ENCODE measurements around the gene PTPN6. TPM values are rescaled to one million over a fixed set of nuclear protein-coding genes. Genes with fewer than 3 reads are reported as not detected.

The PTPN6 gene
- total RNA-seq, 1 donor from 2014 or later = 0.65 TPM

DNA sequence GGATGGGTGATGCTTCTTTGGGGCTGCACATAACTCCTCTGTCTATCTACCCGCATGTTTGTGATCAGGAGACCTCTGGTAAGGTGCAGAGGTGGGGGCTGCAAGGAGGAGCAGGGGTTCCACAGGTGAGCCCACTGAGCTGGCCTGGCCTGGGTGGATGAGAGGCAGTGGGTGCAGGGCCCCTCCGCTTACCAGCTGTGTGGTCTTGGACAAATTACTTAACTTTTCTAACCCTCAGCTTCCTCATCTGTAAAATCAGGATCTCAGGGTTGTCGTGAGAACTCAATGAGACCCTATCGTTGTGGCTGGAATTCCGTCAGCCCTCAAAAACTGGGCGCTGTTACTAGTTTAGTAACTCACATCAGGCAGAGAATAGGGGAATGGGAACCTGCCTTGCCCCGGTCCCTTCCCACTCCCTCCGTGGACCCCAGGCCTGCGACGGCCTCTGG lies 7.5 kb downstream of the PTPN6 start:
- TF ChIP-seq, protein P1, sequence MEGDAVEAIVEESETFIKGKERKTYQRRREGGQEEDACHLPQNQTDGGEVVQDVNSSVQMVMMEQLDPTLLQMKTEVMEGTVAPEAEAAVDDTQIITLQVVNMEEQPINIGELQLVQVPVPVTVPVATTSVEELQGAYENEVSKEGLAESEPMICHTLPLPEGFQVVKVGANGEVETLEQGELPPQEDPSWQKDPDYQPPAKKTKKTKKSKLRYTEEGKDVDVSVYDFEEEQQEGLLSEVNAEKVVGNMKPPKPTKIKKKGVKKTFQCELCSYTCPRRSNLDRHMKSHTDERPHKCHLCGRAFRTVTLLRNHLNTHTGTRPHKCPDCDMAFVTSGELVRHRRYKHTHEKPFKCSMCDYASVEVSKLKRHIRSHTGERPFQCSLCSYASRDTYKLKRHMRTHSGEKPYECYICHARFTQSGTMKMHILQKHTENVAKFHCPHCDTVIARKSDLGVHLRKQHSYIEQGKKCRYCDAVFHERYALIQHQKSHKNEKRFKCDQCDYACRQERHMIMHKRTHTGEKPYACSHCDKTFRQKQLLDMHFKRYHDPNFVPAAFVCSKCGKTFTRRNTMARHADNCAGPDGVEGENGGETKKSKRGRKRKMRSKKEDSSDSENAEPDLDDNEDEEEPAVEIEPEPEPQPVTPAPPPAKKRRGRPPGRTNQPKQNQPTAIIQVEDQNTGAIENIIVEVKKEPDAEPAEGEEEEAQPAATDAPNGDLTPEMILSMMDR (IDR thresholded peaks at IDR 0.05) = no peak
- Mint-ChIP-seq H3K27me3 (ENCODE audit: low read depth) (no peaks in the 10 kb centered on the region), H3K4me3 (ENCODE audit: unreplicated experiment) (no peak overlapping the region), H3K36me3 (ENCODE audit: low read depth) (no peaks in the 10 kb centered on the region), H3K27ac (ENCODE audit: unreplicated experiment) (no peak overlapping the region), H3K9me3 (ENCODE audit: low read depth) (no peaks in the 10 kb centered on the region), H3K4me1 (ENCODE audit: low read depth) (peaks cover 21% of the 10 kb centered on the region)
- no peak for DNase-seq (ENCODE audit: low spot score)

DNA sequence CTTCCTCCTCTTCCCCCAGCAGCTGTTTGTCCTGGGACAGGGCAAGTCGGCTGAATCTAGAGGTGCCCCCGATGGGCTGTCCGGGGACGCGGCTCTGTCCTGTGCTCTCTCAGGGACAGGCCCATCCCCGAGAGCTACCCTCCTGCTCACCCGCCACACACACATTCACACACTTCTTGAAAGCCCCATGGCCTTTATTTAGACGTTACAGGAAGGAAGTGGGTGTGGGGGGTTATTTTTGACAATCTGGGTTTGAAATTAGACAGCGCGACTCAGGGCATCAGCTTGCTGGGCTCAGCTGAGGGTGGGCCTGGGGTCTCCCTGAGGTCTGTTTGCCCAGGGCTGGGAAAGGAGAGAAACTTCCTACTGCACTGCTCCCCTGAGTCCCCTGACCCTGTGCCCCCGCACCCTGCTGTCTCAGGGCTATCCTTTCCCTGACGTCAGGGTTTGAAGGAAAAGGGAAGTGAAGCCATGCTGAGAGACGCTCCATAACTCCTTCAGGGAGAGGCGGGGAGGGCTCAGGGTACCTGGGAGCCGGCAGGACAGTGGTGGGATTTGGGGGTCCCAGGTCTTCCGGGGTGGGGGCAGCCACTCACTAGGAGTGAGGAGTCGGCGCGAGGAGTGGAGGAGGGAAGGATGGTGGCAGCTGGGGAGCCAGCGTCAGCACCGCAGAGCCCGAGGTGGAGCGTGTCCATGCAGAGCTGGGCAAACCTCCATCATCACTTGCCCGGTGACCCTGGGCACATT lies 8.1 kb downstream of the PTPN6 start:
- Mint-ChIP-seq H3K4me3 (ENCODE audit: unreplicated experiment) (no peak overlapping the region), H3K27me3 (ENCODE audit: low read depth) (no peaks in the 10 kb centered on the region), H3K9me3 (ENCODE audit: low read depth) (no peaks in the 10 kb centered on the region), H3K36me3 (ENCODE audit: low read depth) (no peaks in the 10 kb centered on the region), H3K27ac (ENCODE audit: unreplicated experiment) (no peak overlapping the region), H3K4me1 (ENCODE audit: low read depth) (peaks cover 15% of the 10 kb centered on the region)
- TF ChIP-seq, protein P1 (IDR thresholded peaks at IDR 0.05) = no peak
- DNase-seq (ENCODE audit: low spot score) = no peak

DNA sequence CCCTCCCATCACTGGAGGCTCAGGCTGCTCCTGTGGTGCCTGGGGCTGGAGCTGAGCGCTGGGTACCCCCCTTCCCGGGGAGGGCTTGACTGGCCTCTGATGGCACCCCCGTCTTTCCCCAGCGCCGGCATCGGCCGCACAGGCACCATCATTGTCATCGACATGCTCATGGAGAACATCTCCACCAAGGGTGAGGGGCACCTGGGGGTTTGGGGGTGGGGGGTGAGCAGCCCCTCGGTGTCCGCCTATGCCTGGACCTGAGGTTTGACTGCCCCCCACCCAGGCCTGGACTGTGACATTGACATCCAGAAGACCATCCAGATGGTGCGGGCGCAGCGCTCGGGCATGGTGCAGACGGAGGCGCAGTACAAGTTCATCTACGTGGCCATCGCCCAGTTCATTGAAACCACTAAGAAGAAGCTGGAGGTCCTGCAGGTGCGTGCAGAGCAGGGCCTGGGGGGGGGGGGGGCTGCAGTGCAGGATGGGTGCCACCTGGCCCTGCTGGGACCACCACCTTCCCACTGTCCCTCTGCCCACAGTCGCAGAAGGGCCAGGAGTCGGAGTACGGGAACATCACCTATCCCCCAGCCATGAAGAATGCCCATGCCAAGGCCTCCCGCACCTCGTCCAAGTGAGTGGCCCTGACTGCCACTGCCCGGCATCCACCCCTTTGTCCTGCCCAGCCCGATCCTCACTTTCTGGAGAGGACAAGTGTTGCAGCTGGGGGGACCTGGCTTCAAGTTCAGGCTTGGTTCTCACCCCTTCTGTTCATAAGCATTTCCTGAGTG lies 8.8 kb downstream of the PTPN6 start:
- Mint-ChIP-seq H3K4me1 (ENCODE audit: low read depth) (peaks cover 15% of the 10 kb centered on the region), H3K9me3 (ENCODE audit: low read depth) (no peaks in the 10 kb centered on the region), H3K36me3 (ENCODE audit: low read depth) (no peaks in the 10 kb centered on the region), H3K27me3 (ENCODE audit: low read depth) (no peaks in the 10 kb centered on the region), H3K4me3 (ENCODE audit: unreplicated experiment) (no peak overlapping the region), H3K27ac (ENCODE audit: unreplicated experiment) (no peak overlapping the region)
- DNase-seq (ENCODE audit: low spot score) = no peak
- TF ChIP-seq, protein P1 (IDR thresholded peaks at IDR 0.05) = no peak

DNA sequence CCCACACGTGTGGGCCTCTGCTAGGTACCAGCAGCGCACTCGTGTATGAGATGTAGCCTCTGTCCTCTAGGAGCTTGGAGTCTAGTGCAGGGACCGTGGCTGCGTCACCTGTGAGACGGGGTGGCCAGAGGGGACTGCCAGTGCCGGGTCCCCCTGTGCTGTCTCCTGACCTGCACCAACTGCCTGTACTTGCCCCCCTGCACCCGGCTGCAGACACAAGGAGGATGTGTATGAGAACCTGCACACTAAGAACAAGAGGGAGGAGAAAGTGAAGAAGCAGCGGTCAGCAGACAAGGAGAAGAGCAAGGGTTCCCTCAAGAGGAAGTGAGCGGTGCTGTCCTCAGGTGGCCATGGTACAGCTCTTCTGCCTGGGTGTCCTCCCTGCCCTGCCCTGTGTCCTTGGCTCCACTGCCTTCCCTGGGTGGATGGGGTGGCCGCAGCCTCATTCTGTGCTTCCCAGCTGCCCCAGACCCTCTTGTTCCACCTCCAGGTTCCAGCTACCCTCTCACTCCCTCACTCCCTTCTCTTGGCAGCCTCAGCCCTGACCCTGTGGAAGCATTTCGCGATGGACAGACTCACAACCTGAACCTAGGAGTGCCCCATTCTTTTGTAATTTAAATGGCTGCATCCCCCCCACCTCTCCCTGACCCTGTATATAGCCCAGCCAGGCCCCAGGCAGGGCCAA lies 9.6 kb downstream of the PTPN6 start:
- Mint-ChIP-seq H3K36me3 (ENCODE audit: low read depth) (peaks cover 4% of the 10 kb centered on the region), H3K9me3 (ENCODE audit: low read depth) (no peaks in the 10 kb centered on the region), H3K27me3 (ENCODE audit: low read depth) (no peaks in the 10 kb centered on the region), H3K4me1 (ENCODE audit: low read depth) (peaks cover 15% of the 10 kb centered on the region), H3K4me3 (ENCODE audit: unreplicated experiment) (no peak overlapping the region), H3K27ac (ENCODE audit: unreplicated experiment) (no peak overlapping the region)
- DNase-seq (ENCODE audit: low spot score) = no peak
- TF ChIP-seq, protein P1 (IDR thresholded peaks at IDR 0.05) = peak; percentile 39

DNA sequence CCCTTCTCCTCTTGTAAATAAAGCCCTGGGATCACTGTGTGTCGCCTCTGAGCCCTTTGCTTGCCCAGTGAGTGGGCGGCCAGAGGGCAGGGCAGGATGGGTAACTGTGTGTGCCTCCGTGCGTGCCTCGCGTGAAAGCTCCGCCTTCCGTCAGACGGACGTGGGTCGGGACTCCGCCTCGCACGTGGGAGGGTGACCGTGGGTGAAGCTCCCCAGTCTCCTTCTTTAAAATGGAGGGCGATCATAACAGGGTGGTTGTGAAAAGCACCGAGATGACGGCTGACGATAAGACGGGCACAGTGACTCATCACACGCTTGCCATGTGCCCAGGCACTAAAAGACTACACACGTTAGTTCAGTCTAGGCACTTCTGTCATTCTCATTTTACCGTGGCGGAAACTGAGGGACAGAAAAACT lies 10.1 kb downstream of the PTPN6 start:
- Mint-ChIP-seq H3K9me3 (ENCODE audit: low read depth) (no peaks in the 10 kb centered on the region), H3K27ac (ENCODE audit: unreplicated experiment) (no peak overlapping the region), H3K4me3 (ENCODE audit: unreplicated experiment) (no peak overlapping the region), H3K27me3 (ENCODE audit: low read depth) (no peaks in the 10 kb centered on the region), H3K4me1 (ENCODE audit: low read depth) (peaks cover 15% of the 10 kb centered on the region), H3K36me3 (ENCODE audit: low read depth) (peaks cover 4% of the 10 kb centered on the region)
- TF ChIP-seq, protein P1 (IDR thresholded peaks at IDR 0.05) = no peak
- DNase-seq (ENCODE audit: low spot score) = no peak
